Dendritic cell treated with granulocyte-macrophage colony-stimulating factor and Interleukin-4, amounts not matched to agents 40 ng/mL and 50 ng/mL, for 4 days (primary cell): ENCODE data around the gene LAMB1.
"Not testable (repeated sequence)": the region's sequence is repeated elsewhere in the genome, so short reads cannot be mapped to it uniquely, and the experiment has no call there.

Experiments used
- H3K27ac Mint-ChIP-seq: one replicate; pipeline ENCODE4 v1.8.0; 2022; ENCODE audit warnings: mild to moderate bottlenecking, mixed read lengths
- H3K27me3 Mint-ChIP-seq: one replicate; pipeline ENCODE4 v1.8.0; 2022; ENCODE audit warnings: mild to moderate bottlenecking, mixed read lengths
- H3K36me3 Mint-ChIP-seq: one replicate; pipeline ENCODE4 v1.8.0; 2022; ENCODE audit warnings: low read depth, mixed read lengths
- H3K4me1 Mint-ChIP-seq: one replicate; pipeline ENCODE4 v1.8.0; 2022; ENCODE audit warnings: low read depth, mixed read lengths
- H3K4me3 Mint-ChIP-seq: one replicate; pipeline ENCODE4 v1.8.0; 2022; ENCODE audit warnings: mild to moderate bottlenecking, moderate library complexity, mixed read lengths
- H3K9me3 Mint-ChIP-seq: one replicate; pipeline ENCODE4 v1.8.0; 2022; ENCODE audit warnings: mixed read lengths
- intact Hi-C: fragments of 100-400 bp; cut with micrococcal nuclease; formaldehyde crosslinking; loops from one replicate; pipeline ENCODE4 v1.15.0; 2022

Gene LAMB1

DNA sequence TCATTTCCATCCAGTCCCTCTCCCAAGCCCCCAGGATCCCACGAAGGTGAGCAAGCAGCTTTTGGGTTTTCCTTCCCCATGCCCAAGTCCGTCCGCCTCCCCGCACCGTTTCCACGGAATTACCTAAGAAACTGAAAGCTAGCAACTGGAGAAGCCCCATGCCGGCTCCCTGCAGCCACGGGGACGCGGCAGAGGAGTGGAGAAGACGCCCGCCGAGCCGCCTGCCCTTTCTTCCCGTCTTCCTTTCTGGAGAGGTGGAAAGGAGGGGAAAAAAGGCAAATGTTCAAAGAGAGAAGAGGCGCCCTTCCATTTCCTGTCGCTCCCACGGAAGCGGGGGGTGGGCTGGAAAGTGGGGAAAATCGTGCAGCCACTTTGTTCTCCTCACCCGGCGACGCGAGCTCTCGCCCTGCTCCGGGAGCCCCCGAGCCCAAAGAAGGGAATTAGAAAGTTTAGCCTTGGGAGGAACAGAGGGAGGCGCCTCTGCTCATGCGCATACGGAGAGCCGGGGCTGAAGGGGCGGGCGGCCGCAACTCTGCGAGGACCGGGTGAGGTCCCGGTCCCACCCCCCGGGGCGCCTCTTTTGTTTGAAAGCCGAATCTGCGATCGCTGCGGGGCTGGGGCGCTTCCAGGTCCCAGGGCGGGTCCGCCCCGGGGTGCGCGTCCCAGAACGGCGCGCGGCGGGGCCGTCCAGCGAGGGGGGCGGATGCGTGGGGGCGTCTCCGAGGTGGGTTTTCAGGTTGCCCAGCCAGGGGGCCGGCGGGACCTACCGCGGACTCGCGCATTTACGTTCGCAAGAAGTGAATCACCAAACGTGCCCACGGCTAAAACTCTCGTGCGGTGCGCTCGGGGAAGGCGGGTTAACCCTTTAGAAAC, at the start of gene LAMB1:
TSS of gene LAMB1 (minus strand) at position 436 of the 873 bp plus-strand sequence. CDS start at position 160, 276 bp downstream.
- intact Hi-C loops = no loop called here
- peaks cover 17% of the 10 kb centered on the region for H3K4me1 Mint-ChIP-seq
- no peak within 1 kb of the TSS for H3K27ac Mint-ChIP-seq
- H3K9me3 Mint-ChIP-seq = no peaks in the 10 kb centered on the region
- H3K27me3 Mint-ChIP-seq = peaks cover 74% of the 10 kb centered on the region
- H3K4me3 Mint-ChIP-seq = peak within 1 kb of the TSS; percentile 61
- no peaks in the 10 kb centered on the region for H3K36me3 Mint-ChIP-seq

DNA sequence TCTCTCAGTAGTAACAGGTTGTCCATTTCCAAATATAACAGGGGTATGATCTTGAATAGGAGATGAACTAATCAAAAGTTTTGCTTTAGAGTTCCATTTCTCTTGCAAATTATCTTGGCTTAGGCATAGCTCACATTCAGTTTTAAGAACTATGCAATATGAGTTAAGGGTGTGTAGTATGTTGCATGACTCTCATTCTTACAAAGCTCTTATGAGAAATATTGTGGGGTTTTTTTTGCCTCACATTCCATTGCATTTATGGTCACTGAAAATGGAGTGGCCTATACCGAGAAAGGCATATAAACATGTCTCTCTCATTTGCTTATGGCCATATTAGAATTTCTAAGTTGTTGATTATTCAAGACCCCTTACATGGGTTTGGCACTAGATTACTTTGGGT, 48.5 kb upstream of the LAMB1 start:
- Mint-ChIP-seq H3K4me3 (no peak overlapping the region), H3K9me3 (no peaks in the 10 kb centered on the region), H3K4me1 (no peaks in the 10 kb centered on the region), H3K27ac (no peak overlapping the region), H3K36me3 (no peaks in the 10 kb centered on the region), H3K27me3 (no peaks in the 10 kb centered on the region)
- intact Hi-C loops = no loop called here

- no peaks in the 10 kb centered on the region for H3K27me3 Mint-ChIP-seq
- no peak overlapping the region for H3K4me3 Mint-ChIP-seq
- no peaks in the 10 kb centered on the region for H3K4me1 Mint-ChIP-seq
- H3K27ac Mint-ChIP-seq = no peak overlapping the region
- H3K36me3 Mint-ChIP-seq = no peaks in the 10 kb centered on the region
- intact Hi-C loops = no loop called here
- H3K9me3 Mint-ChIP-seq = no peaks in the 10 kb centered on the region
Measured at GRCh38 chr7:108049962-108050361, 47.0 kb upstream of the LAMB1 start.

GRCh38 chr7:108048422-108048821, 45.5 kb upstream of the LAMB1 start:
- H3K4me1 Mint-ChIP-seq = no peaks in the 10 kb centered on the region
- no peak overlapping the region for H3K27ac Mint-ChIP-seq
- H3K9me3 Mint-ChIP-seq = no peaks in the 10 kb centered on the region
- intact Hi-C loops = no loop called here
- H3K4me3 Mint-ChIP-seq = no peak overlapping the region
- H3K36me3 Mint-ChIP-seq = no peaks in the 10 kb centered on the region
- H3K27me3 Mint-ChIP-seq = no peaks in the 10 kb centered on the region

DNA sequence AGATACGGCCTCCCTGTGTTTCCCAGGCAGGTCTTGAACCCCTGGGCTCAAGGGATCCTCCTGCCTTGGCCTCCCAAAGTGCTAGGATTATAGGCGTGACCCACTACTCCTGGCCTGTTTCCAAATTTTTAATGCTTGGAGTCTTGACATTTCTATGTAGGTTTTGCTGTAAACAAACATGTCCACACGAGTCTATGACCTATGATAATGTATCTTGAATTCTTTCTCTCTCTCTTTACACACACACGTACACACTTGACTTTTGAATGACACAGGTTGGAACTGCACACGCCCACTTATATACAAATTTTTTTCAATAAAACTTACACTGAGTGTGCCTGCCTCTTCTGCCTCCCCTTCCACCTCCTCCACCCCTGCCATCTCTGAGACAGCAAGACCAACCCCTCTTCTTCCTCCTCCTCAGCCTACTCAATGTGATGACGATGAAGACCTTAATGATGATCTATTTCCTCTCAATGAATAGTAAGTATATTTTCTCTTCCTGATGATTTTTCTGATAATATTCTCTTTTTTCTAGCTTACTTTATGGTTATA, 44.1 kb upstream of the LAMB1 start:
- Mint-ChIP-seq H3K4me1 (no peaks in the 10 kb centered on the region), H3K9me3 (no peaks in the 10 kb centered on the region), H3K27ac (no peak overlapping the region), H3K27me3 (no peaks in the 10 kb centered on the region), H3K4me3 (no peak overlapping the region), H3K36me3 (no peaks in the 10 kb centered on the region)
- intact Hi-C loops = no loop called here

GRCh38 chr7:108045669-108046068, 42.7 kb upstream of the LAMB1 start:
- Mint-ChIP-seq H3K4me1 (no peaks in the 10 kb centered on the region), H3K4me3 (no peak overlapping the region), H3K27me3 (peaks cover 4% of the 10 kb centered on the region), H3K36me3 (no peaks in the 10 kb centered on the region), H3K27ac (no peak overlapping the region), H3K9me3 (no peaks in the 10 kb centered on the region)
- intact Hi-C loops = no loop called here

DNA sequence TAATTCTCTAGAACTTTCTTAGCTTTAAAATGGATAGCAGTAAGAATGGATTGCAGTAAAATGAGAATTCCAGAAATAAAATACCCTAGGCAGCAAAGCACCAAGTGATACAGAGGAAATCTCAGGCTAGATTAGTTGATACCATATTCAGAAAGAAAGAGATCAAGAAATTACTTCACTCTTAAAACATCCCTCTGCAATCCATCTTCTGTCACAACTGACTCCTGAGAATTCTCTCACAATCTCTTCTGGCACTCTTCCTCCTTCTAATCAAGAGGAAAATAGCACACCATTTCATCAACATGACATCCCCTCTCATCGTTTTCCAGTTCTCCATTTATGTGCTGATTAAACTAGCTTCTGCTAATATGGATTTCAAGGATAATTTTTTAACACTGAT, 42.2 kb upstream of the LAMB1 start:
- Mint-ChIP-seq H3K27ac (no peak overlapping the region), H3K27me3 (peaks cover 5% of the 10 kb centered on the region), H3K9me3 (no peaks in the 10 kb centered on the region), H3K36me3 (no peaks in the 10 kb centered on the region), H3K4me3 (no peak overlapping the region), H3K4me1 (no peaks in the 10 kb centered on the region)
- intact Hi-C loops = no loop called here

DNA sequence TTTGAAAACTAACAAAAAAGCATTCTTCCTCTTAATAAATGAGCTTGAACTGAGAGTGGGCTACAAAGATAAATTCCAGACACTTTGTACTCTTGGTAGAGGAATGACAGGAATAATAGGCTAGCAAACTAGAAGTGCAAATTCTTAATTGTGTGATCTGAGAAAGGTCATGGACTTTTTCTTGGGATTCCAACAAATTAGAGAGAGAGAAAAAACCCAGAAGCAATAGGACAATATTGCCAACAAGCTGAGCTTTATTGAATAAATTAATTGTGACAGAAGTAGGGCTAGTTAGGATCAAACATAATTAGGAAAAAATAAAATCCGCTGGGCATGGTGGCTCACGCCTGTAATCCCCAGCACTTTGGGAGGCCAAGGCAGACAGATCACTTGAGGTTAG, 41.4 kb upstream of the LAMB1 start:
- intact Hi-C loops = no loop called here
- Mint-ChIP-seq H3K36me3 (no peaks in the 10 kb centered on the region), H3K9me3 (no peaks in the 10 kb centered on the region), H3K4me3 (no peak overlapping the region), H3K27me3 (peaks cover 5% of the 10 kb centered on the region), H3K4me1 (no peaks in the 10 kb centered on the region), H3K27ac (no peak overlapping the region)

DNA sequence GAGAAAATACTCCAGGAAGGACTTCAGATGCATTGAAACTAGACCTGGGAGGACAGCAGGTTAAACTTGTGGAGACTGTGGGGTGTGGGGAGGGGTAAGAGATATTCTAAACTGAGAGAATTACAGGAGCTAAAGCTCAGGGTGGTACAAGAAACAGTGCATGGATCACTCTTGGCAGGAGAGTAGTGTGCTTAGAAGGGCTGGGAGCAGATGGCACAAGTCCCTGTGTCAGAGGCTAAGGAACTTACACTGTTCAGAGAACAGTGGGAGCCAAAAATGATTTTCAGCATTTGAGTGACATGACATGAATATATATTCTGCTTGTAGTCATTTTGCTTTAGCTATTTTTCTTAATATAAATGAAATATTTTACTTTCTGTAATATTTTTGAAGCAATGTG, 36.0 kb upstream of the LAMB1 start:
- Mint-ChIP-seq H3K36me3 (no peaks in the 10 kb centered on the region), H3K4me1 (no peaks in the 10 kb centered on the region), H3K9me3 (no peaks in the 10 kb centered on the region), H3K27ac (no peak overlapping the region), H3K4me3 (no peak overlapping the region), H3K27me3 (peaks cover 5% of the 10 kb centered on the region)
- intact Hi-C loops = no loop called here

GRCh38 chr7:108037741-108038140, 34.8 kb upstream of the LAMB1 start:
- Mint-ChIP-seq H3K36me3 (no peaks in the 10 kb centered on the region), H3K4me1 (no peaks in the 10 kb centered on the region), H3K9me3 (no peaks in the 10 kb centered on the region), H3K27ac (no peak overlapping the region), H3K27me3 (peaks cover 5% of the 10 kb centered on the region), H3K4me3 (no peak overlapping the region)
- intact Hi-C loops = no loop called here

DNA sequence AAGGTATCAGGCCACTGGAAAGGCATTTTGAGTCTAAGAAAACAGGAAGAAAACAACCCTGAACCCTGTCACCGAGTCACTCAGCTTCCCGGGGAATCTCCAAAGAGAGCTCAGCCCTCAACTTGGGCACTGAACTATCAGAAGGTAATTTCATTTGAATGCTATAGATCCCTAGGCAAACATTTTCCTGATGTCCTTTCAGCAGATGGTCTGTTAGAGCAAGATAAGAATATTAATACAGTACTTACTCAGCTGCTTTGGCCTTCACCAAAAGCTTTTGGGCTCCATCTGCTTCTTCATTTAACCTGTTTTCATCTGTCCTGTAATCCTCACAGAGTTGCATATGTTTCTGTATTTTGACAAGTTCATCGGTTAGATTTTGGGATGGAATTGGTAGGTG, 34.2 kb upstream of the LAMB1 start:
- no peaks in the 10 kb centered on the region for H3K36me3 Mint-ChIP-seq
- H3K4me1 Mint-ChIP-seq = no peaks in the 10 kb centered on the region
- no peak overlapping the region for H3K4me3 Mint-ChIP-seq
- H3K9me3 Mint-ChIP-seq = no peaks in the 10 kb centered on the region
- H3K27me3 Mint-ChIP-seq = peaks cover 5% of the 10 kb centered on the region
- intact Hi-C loops = no loop called here
- H3K27ac Mint-ChIP-seq = no peak overlapping the region

DNA sequence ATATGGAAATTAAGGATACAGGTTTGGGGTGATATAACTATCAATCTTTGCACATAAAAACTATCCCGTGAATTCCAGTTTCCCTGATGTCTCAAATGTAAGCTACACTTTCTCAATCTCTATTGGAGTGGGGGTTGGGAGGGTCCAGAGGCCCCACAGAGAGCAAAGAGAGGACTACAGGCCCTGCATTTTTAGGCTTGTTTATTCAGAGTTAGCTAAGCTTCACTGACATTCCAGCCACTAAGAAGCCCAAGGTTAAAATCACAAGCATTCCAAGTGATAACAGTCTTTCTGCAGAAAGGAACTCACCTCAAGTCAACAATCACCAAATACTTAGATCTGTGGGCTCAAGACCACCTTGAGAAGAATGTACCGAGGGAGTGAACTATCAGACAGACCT, 31.6 kb upstream of the LAMB1 start:
- no peaks in the 10 kb centered on the region for H3K4me1 Mint-ChIP-seq
- no peak overlapping the region for H3K4me3 Mint-ChIP-seq
- H3K9me3 Mint-ChIP-seq = no peaks in the 10 kb centered on the region
- intact Hi-C loops = no loop called here
- H3K27me3 Mint-ChIP-seq = peaks cover 1% of the 10 kb centered on the region
- H3K27ac Mint-ChIP-seq = no peak overlapping the region
- no peaks in the 10 kb centered on the region for H3K36me3 Mint-ChIP-seq

- H3K27ac Mint-ChIP-seq = no peak overlapping the region
- intact Hi-C loops = no loop called here
- no peaks in the 10 kb centered on the region for H3K4me1 Mint-ChIP-seq
Measured at GRCh38 chr7:108033776-108034497, 31.0 kb upstream of the LAMB1 start.

GRCh38 chr7:108033309-108033708, 30.3 kb upstream of the LAMB1 start:
- H3K36me3 Mint-ChIP-seq, H3K9me3 Mint-ChIP-seq, H3K4me3 Mint-ChIP-seq, H3K27me3 Mint-ChIP-seq, H3K4me1 Mint-ChIP-seq, H3K27ac Mint-ChIP-seq, intact Hi-C loops: not testable (repeated sequence)

More at GRCh38 chr7:108033776-108034497, 31.0 kb upstream of the LAMB1 start:
- Mint-ChIP-seq H3K36me3 (no peaks in the 10 kb centered on the region), H3K9me3 (no peaks in the 10 kb centered on the region), H3K27me3 (peaks cover 1% of the 10 kb centered on the region), H3K4me3 (no peak overlapping the region)
